ENCODE data around the gene AK9.

GRCh38 chr6:109485266-109485935 lies 205.6 kb downstream of the AK9 start:
- TF ChIP-seq CTCF (IDR thresholded peaks at IDR 0.05; ENCODE audit: low read depth, low read length, missing input control), result no peak
- no peak for TF ChIP-seq RAD21 (IDR thresholded peaks at IDR 0.05)
- no peak for TF ChIP-seq YY1 (IDR thresholded peaks at IDR 0.05)
